NCI-H524 (cell line): ENCODE results near the gene AKT3.

Source experiments
- DNase-seq, 2 experiments: peaks; one replicate each; lab custom pipeline; 2025; lab: John Stamatoyannopoulos, UW

Gene AKT3

DNA sequence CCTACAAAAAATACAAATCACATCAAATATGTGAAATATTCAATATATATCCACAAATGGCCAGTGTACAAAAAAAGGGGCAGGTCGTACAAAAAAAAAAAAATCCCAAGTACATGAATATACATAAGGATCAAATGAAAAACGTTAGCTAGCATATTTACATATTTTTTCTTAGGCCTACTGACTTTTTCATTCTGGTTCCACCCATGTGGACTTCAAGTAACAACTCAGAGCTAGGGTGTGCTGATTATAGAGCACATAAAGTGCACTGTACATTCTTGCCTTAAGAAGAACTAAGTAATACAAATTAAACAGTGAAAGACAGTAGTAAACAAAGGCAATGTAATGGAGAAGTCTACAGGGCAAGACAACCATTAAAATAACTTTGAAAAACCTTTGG lies 297.0 kb downstream of the AKT3 start:
- no peak for DNase-seq

DNA sequence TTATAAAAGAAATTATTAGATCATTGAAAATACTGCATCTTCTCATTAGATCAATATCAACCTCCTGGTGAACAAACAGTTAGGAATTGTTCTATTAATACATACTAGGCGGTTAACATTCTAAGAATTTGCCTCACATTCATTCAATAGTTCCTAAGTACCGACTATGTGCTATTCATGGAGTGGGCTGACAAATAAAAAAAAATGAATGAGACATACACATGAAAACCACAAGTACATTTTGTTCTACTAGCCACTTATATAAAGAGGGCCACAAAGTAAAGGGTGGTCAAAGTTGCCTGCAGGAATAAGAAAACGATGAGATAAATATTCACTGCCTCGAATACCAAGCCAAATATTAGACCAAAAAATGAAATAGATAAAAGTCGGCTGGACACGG lies 299.8 kb downstream of the AKT3 start:
- DNase-seq, result no peak

DNA sequence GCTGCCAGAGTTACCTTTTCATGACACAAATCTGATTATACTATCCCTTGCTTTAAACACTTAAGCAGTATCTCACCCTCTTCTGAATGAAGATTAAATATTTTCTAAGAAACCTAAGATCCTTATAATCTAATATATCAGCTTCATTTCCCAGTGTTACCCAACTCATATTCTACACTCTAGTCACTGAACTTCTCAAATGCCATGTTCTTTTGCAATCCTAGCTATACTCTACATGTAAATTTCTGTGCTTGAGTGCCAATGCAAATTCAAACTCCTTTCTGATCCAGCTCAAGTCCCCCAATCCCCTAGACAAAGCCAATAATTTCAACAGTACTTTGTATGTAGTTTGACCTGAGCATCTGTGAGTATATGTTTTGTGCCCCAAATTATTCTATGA lies 300.3 kb downstream of the AKT3 start:
- no peak for DNase-seq

DNA sequence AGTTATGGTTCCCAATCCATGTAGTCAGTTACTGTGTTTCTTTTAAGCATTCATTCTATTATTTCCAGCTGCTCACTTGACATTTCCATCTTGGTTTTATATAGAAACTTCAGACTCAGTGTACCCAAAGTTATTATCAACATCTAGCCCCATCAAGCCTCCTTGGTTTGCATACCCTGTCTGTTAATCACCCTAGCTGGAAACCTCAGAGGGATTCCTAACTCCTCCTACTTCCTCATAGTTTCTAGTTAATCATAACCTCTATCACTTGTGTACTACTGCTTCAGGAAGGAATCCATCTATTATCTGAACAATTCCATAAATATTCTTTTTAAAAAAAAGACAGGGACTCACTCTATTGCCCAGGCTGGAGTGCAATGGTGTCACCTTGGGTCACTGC lies 300.9 kb downstream of the AKT3 start:
- no peak for DNase-seq

DNA sequence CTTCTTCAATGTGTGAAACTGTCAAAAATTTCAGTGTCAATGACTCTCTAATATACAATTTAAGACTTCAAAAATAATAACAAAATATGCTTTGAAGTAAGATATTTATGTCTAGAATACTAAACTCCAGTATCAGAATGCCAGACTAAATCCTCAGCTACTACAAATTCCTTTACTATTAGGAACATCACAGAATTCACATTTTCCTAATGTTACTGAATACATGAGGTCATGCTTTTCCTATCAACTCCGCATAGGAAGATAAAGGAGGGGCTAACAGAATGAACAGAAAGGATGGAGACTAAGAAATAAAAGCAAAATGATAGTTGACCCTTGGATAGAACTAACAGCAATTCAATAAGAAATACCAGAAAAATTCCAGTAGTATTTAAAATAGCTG lies 301.5 kb downstream of the AKT3 start:
- DNase-seq, result no peak

DNA sequence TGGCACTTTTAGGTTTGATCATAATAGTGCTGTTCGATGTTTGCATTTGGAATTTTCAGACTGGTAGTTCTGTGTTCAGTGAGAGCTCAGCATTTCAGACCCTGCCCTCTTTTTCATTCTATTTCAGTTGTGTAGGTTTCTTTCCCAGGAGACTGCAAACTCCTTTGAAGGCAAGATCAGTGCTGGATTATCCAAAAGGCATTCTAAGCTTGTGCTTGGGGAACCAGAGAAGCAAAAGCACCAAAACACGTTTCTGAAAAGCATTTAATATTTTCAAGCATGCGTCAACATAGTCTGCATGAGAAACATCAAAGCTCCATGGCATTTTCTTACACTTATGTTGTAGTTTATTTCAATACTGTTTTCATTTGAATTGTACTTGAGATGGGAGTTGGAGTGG lies 302.2 kb downstream of the AKT3 start:
- DNase-seq, result no peak

DNA sequence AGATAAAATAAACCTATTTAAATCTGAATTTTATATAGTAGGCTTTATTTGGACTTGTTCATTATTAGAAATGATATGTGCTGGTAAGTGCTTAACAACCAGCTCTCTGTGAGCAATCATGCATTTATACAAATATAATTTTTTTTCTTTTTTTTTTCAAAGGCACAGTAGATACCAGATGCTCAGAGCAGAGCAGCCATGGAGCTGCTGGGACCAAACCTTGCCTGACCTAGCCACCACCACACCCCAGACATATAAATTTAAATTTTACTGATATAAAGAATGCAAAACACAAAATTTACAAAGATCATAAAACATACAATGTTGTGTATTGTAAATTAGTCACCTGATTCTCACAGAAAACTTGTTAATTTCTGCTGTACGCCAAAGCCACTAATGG lies 303.6 kb downstream of the AKT3 start:
- DNase-seq, result no peak

DNA sequence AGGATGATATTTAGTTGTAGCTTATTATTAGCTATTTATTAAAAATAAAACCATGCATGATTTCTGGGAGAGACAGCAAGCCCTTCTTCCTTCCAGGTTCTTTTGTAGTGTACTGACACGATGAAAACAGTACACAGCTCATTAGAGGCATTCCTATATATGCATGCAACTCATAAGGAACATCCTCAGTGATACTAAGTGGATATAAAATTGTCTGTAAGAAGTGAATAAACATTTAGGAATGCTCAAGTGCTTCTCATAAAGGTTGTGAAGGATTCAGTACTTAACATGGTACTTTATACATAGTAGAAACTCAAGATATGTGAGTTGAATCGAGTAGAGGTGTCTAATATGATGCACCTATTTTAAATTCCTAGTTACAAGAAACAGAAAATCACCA lies 306.5 kb downstream of the AKT3 start:
- no peak for DNase-seq

DNA sequence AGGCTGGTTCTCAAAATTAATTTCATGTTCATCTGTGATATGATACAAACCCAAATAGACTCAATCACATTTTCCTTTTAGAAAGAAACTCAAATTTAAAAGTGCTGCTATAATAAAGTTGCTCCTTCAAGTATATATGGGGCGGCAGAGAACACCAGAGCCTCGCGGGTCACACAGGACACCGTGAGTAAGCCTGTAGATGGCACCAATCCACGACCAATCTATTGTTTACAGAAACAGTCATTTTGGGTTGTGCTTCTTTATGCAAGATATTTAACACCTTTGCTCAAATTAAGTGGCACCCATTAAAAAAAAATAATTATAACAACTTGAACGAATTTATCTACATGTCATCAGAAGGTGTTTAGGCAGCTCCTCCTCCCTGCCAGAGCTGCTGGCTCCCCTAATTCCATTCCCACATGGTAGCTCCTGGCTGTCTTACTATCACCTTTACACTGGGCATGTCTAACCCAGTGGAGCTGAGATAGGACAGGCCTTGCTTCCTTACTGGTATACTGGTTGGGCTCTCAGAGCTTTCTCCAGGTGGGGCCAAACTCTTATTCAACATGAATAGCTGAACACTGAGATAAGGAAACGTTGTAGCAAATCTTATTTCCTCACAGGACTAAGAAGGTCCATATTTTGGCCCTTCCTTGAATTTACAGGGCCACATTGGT lies 307.2 kb downstream of the AKT3 start:
- DNase-seq, result no peak

DNA sequence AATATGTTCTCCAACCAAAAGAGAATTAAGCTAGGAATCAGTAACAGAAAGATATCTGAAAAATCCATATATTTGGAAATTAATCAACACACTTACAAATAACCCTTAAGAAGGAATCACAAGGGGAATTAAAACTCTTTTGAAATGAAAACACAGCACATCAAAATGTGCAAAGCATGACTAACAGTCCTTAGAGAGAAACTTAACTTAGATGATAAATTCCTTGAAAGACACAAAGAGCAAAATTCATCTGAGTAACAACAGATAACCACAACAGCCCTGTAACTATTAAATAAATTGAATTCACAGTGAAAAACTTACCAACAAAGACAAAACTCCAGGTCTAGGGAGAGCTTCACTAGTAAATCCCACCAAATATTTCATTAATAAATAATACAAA lies 310.4 kb downstream of the AKT3 start:
- DNase-seq, result no peak

DNA sequence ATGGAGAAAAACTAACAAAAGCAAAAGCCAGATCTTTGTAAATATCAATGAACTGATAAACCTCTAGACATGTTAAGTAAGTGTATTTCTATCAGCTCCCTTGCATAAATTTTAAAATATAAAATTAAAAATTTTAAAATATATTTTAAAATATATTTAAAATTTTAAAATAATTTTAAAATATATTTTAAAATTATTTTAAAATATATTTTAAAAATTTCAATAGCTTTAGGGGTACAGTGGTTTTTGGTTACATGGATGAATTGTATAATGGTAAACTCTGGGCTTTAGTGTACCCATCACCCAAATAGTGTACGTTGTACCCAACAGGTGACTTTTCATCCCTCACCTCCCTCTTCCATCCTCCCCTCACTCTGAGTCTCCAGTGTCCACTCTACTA lies 315.0 kb downstream of the AKT3 start:
- DNase-seq, result no peak

DNA sequence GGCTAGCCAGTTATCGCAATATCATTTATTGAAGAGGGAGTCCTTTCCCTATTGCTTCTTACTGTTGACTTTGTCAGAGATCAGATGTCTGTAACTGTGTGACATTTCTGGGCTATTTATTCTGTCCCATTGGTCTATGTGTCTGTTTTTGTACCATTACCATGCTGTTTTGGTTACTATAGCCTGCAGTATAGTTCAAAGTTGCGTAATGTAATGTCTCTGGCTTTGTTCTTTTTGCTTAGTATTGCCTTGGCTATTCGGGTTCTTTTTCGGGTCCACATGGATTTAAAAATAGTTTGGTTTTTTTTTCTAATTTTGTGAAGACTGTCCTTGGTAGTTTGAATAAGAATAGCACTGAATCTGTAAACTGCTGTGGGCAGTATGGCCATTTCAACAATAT lies 320.5 kb downstream of the AKT3 start:
- DNase-seq, result no peak

DNA sequence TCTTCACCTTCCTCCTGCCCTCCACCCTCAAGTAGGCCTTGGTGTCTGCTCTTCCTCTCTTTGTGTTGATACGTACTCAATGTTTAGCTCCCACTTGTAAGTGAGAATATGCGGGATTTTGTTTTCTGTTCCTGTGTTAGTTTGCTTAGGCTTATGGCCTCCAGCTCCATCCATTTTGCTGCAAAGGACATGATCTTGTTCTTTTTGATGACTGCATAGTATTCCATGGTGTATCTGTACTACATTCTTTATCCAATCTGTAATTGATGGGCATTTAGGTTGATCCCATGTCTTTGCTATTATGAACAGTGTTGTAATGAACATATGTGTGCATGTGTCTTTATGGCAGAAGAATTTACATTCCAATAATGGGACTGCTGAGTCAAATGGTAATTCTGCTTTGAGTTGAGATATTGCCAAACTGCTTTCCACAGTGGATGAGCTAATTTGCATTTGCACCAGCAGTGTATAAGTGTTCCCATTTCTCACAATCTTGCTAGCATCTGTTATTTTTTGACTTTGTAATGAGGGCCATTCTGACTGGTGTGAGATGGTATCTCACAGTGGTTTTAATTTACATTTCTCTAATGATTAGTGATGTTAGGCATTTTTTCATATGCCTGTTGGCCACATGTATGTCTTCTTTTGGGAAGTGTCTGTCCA lies 321.5 kb downstream of the AKT3 start:
- no peak for DNase-seq

DNA sequence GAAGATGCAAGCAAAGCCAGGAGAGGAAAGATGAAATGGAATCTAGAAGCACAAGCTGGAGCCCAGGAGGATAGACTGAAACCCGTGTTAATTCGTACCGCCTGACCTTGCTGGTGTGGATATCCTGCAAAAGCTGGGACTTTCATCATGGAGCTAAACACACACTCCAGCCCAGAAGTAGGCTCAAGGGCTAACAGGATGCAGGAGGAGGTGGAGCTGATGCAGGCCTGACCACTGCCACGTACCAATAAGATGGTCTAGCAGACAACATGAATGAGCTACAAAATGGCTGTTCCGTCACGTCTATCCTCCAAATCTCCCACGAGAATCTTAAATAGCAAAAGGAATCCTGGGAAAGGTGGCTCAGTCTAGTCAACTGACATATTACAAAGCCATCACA lies 323.9 kb downstream of the AKT3 start:
- no peak for DNase-seq

DNA sequence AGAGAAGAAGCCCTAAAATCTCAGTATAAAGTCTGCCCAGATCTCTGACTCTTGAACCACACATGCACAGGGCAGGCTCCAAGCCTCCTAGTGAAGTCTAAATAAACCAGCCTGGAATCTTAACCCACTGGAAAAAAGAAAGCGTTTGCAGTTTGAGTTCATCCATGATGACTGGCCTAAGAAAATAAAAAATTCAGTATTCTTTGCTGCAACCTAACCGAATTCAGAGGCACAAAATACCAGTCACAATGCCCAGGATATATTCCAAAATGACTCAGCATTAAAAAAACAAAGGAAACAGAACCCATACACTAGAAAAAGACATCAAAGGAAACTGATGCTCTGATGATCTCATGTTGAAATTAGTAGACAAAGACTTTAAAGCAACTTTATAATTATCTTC lies 325.0 kb downstream of the AKT3 start:
- no peak for DNase-seq

DNA sequence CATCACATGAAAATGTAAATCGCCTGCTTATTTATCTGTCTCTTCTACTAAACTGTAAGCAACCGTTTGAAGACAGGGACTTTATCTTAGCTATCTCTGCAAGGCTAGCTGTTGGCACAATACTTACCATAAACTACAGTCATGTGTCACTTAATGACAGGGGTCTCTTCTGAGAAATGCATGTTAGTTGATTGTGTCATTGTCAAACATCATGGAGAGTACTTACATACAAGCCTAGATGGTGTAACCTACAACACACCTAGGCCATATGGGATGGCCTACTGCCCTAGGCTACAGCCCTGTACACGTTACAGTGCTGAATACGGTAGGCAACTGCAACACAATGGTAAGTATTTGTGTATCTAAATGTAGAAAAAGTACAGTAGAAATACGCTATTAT lies 326.3 kb downstream of the AKT3 start:
- DNase-seq, result no peak

DNA sequence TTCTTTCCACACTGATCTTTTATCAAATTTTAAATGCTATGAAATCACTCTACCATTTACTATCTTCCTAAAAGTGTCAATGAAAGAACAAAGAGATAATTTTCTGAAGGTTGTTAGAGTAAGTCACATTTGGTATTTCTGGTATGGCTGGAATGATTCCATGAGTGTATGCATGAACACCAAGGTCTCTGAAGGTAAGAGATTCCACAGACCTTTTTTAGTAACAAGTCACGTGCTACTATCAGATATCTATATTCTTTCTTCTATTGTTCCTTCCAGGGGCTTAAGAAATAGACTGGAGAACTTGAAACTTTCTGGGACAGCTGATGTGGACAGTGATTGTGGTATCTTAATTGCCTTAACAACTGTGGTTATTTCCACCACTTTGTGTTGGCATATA lies 329.2 kb downstream of the AKT3 start:
- DNase-seq, result no peak

DNA sequence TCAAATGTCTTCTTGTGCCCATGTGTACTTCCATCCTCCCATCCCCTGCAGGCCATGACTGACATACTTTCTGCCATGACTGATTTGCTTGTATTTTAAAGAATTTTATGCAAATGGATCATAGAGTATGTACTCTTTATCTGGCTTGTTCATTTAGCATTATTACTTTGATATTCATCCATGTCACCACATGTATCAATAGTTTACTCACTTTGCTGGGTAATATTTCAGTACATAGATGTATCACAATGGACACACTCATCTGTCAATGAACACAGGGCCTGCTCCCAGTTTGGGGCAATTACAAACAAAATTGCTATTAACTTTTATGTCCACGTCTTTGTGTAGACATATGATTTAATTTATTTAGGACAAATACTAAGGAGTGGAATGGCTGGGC lies 335.1 kb downstream of the AKT3 start:
- DNase-seq, result no peak

DNA sequence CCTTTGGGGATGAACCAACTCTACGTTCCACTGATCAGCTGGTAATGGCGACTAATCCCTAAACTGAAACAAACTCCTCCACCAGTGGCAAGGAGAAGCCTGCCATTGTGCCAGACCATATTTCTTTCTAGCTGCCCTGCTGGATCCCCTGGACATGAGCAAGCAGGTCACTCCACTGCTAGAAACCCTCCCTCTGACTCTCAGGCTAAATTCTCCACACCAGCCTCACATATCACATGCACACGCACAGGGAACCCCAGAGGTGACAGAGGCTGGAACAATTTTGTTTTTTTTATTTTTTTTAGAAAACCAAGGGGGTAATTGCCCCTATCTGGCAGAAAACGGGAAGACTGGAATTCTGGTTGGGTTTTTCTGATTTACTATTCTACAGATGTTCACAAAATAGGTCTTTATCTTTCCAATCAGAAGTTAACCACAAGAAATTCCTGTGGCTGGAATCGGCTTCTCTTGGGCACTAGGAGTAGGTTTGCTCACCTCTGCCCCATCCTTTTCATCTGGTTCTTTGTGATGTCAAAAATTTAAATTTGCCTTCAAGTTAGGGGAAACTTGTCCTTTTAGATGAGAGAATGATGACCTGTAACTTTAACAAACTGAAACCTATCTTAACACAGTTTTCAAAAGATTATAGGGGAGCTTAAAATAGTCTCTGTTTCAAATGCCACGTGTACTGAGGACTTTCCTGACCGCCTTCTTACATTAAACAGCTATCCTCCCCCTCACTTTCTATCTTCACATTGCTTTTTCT lies 336.1 kb downstream of the AKT3 start:
- DNase-seq, result no peak

DNA sequence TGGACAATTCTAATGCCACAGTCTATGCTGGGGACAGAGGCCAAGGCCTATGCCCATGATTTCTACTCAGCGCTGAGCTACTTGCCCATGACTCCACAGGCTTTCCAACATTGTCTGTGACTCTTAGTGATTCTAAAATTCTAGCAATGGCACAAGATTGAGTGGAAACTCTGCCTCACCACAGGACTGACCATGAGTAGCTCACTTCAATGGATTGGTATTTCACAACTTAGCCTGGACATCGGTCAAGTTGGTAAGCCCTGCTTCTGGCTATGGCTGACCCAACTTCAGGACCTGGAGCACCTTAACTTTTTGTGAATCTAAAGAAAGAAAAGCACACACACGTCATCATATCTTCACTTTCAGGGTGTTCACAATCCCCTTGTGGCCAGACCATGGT lies 339.1 kb downstream of the AKT3 start:
- no peak for DNase-seq

DNA sequence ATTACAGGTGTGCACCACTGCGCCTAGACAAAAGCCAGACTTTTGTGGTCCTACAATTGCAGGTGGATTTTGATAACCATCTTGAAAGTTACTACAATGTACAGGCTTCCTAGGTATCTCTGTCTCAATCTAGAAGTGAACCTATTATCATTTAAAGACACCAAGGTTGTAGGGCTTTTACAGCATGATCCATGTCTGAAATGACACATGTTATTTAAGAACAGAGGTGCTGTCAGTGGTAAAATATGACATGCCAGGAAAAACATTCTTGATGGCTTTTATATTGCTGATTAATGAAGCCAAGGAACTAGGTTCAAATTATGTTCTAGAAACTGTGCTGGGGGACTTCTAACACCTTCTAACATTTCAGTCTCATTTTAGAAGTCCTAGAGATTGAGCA lies 341.1 kb downstream of the AKT3 start:
- no peak for DNase-seq

DNA sequence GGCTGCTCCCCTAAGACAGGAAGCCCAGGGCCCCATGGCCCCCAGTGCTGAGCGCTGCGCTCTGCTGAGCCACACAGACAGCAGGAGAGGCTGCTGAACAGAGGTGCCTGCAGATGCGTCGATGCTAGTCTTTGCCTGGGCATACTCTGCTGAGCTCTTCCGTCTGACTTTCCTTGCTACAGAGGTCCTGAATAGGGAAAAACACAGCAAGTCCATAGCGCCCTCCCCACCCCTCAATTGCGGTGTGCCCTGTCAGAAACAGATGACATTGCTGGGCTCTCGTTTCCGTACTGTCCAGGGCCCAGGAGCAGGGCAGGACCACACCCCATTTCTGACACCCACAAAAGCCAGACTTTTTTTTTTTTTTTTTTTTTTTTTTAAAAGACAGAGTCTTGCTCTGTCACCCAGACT lies 341.7 kb downstream of the AKT3 start:
- DNase-seq, result no peak

DNA sequence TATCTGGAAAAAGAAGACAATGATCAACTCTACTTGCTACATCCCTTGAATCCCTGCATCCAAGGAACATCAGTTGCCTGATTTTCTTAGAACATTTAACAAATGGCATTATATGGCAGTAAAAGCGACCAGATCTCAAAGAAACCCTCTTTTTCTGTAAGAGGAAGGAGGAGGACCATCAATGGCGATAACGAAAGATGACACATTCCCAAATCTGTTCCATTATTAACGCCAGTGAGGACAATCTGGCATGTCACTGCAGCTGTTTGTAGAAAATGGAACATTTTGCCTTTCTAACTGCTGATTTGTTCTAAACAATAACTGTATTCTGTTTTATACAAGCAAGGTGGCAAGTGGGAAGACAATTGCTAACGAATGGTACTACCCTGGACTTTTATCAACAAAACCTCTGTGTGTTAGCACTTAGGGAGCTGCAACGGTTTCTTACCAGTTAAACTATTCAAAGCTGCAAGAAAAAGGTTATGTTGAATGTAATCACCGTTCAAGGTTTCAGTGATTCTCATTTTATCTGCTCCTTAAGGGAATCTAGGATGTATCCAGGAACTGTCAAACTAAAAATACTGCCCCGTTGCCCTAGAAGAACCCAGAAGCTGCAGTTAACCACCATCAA lies 342.3 kb downstream of the AKT3 start:
- no peak for DNase-seq
